HTERT RPE-1 (cell line): ENCODE data around the gene MAML2.

Source experiments
- in situ Hi-C: fragments of 300-500 bp; cut with MboI; formaldehyde crosslinking; loops from 4 replicates; pipeline ENCODE4 v1.14.3; 2020; ENCODE audit warnings: low sequenced_read_pairs

MAML2 gene

GRCh38 chr11:95994329-95994728, 348.7 kb downstream of the MAML2 start:
- in situ Hi-C loops = no loop called here

DNA sequence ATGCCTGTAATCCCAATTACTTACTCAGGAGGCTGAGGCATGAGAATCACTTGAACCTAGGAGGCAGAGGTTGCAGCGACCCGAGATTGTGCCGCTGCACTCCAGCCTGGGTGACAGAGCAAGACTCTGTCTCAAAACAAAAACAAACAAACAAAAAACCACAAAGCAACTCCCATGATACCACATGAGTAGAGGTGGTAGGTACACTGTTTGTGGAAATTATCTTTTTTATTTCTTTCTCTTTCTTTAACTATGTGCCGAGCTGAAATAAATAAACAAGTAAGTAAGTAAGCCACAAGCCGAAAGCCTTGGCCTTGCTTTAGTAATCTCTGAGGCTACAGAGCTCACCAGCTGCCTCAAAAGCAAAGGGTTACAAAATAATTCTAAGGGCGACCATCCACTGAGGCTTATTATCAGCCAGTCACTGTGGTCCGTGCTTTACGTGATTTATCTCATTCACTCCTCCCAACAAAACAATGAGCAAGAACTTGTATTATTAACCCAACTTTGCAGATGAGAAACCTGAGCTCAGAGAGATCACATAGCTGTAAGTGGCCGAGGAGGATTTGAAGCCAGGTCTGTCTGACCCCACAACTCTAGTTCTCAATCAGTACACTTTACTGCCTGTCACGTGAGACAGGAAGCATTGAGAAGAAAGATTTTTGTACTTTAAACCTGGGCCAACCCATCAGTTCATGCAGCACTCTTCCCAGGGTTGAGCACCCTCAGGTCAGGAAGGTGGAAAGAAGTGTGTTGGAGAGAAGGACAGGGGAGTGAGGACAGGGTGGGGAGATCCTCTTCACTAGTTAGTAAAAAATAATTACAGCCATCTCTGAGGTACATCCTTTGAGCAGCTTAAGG, 349.3 kb downstream of the MAML2 start:
- in situ Hi-C loops = no loop called here

DNA sequence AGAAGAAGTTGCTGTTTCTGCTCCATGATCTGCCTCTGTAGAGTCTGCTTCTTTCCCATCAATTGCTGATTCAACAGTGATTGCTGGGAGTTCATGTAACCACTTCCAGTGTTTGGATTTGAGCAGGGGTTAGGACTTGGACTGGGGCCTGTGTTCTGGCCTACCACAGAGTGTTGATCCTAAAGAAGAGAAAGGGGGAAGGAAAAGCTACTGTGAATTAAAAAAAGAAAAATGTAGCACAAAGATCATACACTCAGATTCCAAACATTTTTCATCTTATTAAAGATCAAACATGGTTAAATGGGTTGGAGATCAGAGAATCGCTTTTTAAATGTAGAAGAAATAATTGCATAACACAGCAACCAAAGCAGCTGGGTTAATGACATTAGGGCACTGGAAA, 351.4 kb downstream of the MAML2 start:
- in situ Hi-C loops = no loop called here

- in situ Hi-C loops = no loop called here
These were observed 351.9 kb downstream of the MAML2 start for GRCh38 chr11:95991101-95991500.

DNA sequence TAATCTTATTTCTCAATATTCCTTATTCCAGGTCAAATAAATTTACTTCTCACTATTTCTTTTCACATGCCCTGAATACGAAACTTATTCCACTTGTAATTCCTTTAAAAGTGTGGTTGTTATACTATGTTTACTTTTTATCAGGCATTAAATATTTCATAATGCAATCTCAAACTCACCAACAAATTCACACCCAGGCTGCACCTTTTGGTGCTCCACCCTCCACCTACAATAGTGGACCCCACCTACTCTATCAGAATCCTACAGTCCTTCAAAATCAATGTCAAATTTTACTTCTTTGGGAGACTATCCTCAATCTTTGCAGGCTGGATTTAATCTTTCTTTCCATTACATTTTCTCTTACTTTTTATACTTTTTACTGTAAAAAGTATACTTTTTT, 353.2 kb downstream of the MAML2 start:
- in situ Hi-C loops = no loop called here

DNA sequence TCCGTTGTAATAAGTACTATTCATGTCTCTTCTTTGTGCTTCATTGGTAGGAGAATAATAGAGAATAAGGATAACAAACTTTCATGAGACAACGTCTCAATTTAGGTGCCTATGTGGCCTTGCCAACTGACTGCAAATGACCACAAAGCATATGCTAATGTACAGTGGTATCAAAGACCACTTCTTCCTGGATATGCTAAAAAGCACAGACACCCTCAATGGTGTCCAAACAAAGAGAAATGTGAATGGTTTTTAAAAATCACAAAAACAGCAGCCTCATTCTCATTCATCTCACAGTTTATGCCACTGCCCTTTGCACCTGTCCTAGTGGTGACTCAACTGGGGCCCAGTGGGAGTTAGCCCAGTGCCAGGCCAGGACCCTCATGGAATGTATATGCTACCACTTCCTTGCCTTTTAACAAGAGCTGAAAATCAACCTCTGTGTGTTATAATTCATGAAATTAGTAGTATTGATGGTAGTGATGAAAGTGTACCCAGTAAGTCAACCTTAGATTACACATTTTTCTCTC, 353.9 kb downstream of the MAML2 start:
- in situ Hi-C loops = no loop called here

- in situ Hi-C loops = no loop called here
These were observed 357.7 kb downstream of the MAML2 start for GRCh38 chr11:95985174-95985808.

GRCh38 chr11:95984072-95984471, 358.9 kb downstream of the MAML2 start:
- in situ Hi-C loops = no loop called here

GRCh38 chr11:95977534-95978174, 365.3 kb downstream of the MAML2 start:
- in situ Hi-C loops = no loop called here

DNA sequence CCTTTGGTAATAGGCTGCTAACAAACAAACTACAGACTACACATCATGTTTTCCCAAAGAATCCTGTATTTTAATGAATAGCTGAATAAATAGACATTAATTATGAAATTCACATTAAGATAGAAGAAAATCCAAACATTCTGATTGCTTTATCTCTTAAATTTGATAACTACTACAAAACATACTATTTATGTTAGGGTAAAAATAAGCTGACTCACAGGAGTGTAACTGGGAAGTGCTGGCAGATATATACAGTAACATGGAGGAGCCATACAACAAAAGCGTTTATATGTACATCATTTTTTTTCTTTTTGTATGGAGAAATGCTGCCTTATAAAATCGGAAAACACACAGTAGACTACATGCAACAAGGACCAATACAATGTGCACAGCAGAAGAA, 366.4 kb downstream of the MAML2 start:
- in situ Hi-C loops = no loop called here

- in situ Hi-C loops = no loop called here
These were observed 367.7 kb downstream of the MAML2 start for GRCh38 chr11:95975343-95975742.

DNA sequence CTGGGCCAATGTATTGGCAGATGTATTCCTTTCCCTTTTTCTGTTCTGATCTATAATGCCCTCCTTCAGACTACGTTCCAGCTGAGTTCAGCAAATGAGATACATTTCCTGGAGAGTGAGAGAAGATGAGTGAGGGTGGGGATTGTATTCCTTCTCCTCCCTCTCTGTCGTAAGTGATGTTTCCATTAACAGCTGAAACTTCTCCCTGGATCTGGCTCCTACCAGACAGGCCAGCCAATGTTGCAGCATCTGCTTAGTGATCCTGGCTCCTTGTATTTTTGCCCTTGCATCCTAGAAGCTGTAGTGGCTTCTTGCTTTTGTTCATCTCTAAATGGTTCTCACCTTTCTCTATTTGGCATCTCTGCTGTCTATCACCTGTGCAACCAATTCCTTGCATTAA, 370.9 kb downstream of the MAML2 start:
- in situ Hi-C loops = no loop called here

GRCh38 chr11:95968585-95968984, 374.4 kb downstream of the MAML2 start:
- in situ Hi-C loops = no loop called here

DNA sequence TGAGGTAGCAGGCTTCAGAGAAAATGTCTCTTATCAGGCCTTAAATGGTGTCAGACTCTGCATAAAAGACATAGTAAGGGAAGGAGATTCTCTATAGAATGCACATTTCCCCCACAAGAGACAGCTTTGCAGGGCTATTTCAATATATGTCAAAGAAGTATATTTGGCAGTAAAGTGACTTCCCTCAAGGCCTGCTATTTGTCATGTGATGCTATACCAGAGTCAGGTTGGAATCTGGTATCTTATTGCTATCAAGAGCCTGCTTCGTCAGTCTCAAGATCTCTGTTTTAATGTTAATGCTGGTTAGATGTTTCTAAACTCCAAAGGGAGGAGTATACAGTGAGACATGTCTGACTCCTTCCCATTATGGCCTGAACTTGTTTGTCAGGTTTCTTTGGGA, 378.7 kb downstream of the MAML2 start:
- in situ Hi-C loops = no loop called here

DNA sequence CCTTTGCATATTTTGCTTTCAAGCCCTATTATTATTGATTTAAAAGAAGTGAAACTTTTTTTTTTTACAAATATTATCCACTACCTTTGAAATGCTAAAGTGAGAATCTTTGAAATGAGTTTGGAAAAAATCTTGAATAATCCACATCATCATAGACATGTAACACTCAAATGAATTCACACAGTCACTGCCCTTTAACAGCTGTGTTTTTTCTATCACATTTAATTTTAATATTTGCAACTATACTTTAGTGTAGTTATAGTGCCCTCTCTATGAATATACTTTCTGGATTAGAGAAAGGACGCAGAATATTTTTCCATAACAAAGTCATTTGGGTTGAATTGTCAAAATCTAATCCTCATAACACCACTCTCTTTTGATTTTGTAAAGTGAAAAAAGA, 381.2 kb downstream of the MAML2 start:
- in situ Hi-C loops = no loop called here

- in situ Hi-C loops = no loop called here
These were observed 392.1 kb downstream of the MAML2 start for GRCh38 chr11:95950905-95951304.

DNA sequence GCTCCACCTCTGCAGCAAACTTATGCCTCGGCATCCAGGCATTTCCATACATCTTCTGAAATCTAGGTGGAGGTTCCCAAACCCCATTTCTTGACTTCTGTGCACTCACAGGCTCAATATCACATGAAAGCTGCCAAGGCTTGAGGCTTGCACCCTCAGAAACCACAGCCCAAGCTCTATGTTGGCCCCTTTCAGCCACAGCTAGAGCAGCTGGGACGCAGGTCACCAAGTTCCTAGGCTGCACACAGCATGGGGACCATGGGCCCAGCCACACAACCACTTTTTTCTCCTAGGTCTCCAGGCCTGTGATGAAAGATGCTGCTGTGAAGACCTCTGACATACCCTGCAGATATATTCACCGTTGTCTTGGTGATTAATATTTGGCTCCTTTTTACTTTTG, 394.4 kb downstream of the MAML2 start:
- in situ Hi-C loops = no loop called here

GRCh38 chr11:95944623-95945022, 398.4 kb downstream of the MAML2 start:
- in situ Hi-C loops = no loop called here

- in situ Hi-C loops = no loop called here
These were observed 399.4 kb downstream of the MAML2 start for GRCh38 chr11:95943546-95943945.

DNA sequence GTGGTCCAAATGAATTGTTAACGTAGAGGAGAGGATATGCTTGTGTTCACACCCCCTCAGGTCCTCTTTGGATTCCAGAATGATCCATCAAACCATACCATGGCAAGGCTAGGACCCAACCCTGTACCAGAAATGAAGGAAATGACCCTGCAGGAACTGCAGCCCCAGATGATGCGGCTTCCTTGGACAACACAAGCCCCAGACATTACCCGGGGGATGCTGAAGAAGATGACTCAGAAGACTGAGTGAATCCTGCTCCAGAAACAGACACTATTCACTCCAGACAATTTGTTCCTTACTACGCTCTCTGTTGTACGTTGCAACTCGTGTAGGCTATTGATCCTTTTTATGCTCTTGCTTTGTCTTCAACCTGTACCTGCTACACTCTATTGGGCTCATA, 403.9 kb downstream of the MAML2 start:
- in situ Hi-C loops = no loop called here

- in situ Hi-C loops = no loop called here
These were observed 405.6 kb downstream of the MAML2 start for GRCh38 chr11:95937358-95937757.

DNA sequence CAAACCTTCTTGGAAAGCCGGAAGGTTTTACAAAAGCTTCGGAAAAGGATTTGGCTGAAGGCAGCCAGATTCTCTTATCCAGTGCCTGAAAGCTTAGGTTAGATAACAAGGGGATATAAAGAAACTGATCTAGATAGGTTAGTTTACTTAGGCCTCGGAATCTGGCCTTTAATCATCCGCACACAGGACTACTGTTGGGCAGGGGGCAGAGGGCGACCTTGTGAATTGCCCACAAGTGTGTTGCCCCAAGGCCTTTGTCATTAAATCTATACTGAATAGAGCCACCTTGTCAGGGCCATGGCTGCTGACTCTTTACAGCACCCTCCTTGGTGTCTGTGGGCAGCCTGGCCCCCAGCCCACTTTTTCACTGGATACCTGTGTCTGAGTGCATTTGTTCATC, 409.4 kb downstream of the MAML2 start:
- in situ Hi-C loops = no loop called here
